ENCODE data around the gene AATK. TPM values are rescaled to one million over a fixed set of nuclear protein-coding genes. Genes with fewer than 3 reads are reported as not detected.

The AATK gene
- total RNA-seq, 1 experiment from 2014 or later = 4.4 TPM

DNA sequence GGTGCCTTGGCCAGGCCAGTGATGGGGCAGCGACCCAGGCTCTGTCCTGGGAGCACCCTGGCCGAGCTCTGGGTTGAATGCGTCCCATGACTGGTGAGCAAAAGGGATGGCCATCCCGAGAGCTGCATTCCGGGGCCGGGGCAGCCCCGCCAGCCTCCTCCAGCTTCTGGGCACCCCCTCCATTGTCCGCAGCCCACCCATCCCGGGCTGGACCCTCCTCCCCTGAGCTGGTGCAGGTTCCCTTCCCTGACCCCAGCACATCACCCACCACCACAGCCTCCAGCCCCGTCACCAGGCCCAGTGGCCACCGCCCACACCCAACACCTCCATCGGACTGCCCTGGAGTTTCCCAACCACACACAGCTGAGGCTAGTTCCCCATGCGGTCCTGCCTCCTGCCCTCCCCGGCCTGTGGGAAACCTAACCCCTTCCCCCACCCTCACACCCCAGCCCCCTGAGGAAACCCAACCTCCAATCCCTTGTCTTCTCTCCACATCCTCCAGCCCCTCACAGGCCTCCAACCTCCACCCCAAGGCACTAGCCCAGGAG, 17.0 kb downstream of the AATK start:
- ATAC-seq (no peak), DNase-seq (ENCODE audit: low read depth, low spot score) (no peak)
- BruUV-seq (replicated peaks) = no TSS peak
- H4K20me1 ChIP-seq (ENCODE audit: insufficient read depth) = no peaks in the 10 kb centered on the region
- H3K27ac ChIP-seq (ENCODE audit: low read depth, low read length) = no peak overlapping the region
- TF ChIP-seq, protein P1, sequence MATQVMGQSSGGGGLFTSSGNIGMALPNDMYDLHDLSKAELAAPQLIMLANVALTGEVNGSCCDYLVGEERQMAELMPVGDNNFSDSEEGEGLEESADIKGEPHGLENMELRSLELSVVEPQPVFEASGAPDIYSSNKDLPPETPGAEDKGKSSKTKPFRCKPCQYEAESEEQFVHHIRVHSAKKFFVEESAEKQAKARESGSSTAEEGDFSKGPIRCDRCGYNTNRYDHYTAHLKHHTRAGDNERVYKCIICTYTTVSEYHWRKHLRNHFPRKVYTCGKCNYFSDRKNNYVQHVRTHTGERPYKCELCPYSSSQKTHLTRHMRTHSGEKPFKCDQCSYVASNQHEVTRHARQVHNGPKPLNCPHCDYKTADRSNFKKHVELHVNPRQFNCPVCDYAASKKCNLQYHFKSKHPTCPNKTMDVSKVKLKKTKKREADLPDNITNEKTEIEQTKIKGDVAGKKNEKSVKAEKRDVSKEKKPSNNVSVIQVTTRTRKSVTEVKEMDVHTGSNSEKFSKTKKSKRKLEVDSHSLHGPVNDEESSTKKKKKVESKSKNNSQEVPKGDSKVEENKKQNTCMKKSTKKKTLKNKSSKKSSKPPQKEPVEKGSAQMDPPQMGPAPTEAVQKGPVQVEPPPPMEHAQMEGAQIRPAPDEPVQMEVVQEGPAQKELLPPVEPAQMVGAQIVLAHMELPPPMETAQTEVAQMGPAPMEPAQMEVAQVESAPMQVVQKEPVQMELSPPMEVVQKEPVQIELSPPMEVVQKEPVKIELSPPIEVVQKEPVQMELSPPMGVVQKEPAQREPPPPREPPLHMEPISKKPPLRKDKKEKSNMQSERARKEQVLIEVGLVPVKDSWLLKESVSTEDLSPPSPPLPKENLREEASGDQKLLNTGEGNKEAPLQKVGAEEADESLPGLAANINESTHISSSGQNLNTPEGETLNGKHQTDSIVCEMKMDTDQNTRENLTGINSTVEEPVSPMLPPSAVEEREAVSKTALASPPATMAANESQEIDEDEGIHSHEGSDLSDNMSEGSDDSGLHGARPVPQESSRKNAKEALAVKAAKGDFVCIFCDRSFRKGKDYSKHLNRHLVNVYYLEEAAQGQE (IDR thresholded peaks at IDR 0.05; ENCODE audit: low read depth) = no peak
- no peak for TF ChIP-seq POLR2AphosphoS5 (IDR thresholded peaks at IDR 0.05; ENCODE audit: low read depth, low read length)
- TF ChIP-seq EZH2phosphoT487 (IDR thresholded peaks at IDR 0.05; ENCODE audit: borderline replicate concordance) = no peak
- TF ChIP-seq, protein P2, sequence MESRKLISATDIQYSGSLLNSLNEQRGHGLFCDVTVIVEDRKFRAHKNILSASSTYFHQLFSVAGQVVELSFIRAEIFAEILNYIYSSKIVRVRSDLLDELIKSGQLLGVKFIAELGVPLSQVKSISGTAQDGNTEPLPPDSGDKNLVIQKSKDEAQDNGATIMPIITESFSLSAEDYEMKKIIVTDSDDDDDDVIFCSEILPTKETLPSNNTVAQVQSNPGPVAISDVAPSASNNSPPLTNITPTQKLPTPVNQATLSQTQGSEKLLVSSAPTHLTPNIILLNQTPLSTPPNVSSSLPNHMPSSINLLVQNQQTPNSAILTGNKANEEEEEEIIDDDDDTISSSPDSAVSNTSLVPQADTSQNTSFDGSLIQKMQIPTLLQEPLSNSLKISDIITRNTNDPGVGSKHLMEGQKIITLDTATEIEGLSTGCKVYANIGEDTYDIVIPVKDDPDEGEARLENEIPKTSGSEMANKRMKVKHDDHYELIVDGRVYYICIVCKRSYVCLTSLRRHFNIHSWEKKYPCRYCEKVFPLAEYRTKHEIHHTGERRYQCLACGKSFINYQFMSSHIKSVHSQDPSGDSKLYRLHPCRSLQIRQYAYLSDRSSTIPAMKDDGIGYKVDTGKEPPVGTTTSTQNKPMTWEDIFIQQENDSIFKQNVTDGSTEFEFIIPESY (IDR thresholded peaks at IDR 0.05; ENCODE audit: extremely low read depth, insufficient replicate concordance, low read length) = no peak
- no peak for TF ChIP-seq ELF1 (IDR thresholded peaks at IDR 0.05; ENCODE audit: borderline replicate concordance, low read depth)
- no peak for TF ChIP-seq JUND (IDR thresholded peaks at IDR 0.05)
- TF ChIP-seq ZNF274 (IDR thresholded peaks at IDR 0.05; ENCODE audit: low read depth, low read length) = no peak
- no peak for TF ChIP-seq CBX3 (IDR thresholded peaks at IDR 0.05; ENCODE audit: low read depth)
- ChIA-PET CTCF (no interaction called here), RAD21 (ENCODE audit: low non-redundant PET in 1 of 2, low total read pairs in 2 of 2, uncharacterized antibody in 2 of 2, unreplicated experiment in 2 of 2) (no interaction called here), POLR2A (no interaction called here)
- H3K4me1 ChIP-seq (ENCODE audit: control insufficient read depth in 1 of 2, insufficient read depth in 2 of 2, low read length in 2 of 2) = no peaks in the 10 kb centered on the region
- H3K9me3 ChIP-seq (ENCODE audit: control insufficient read depth in 1 of 2, insufficient read depth in 1 of 2, low read depth in 1 of 2, low read length in 2 of 2) = no peaks in the 10 kb centered on the region
- intact Hi-C loops (cut with micrococcal nuclease) = no loop called here
- H3K36me3 ChIP-seq (ENCODE audit: control insufficient read depth in 1 of 2, insufficient read depth in 2 of 2, low read length in 2 of 2) = no peaks in the 10 kb centered on the region
- H3K27me3 ChIP-seq (ENCODE audit: insufficient read depth, low read length) = peaks cover 14% of the 10 kb centered on the region; the same call in 1 of the 2 replicates
- H3K4me2 ChIP-seq (ENCODE audit: low read length) = no peak overlapping the region
- H3K79me2 ChIP-seq (ENCODE audit: insufficient read depth, low read length) = no peaks in the 10 kb centered on the region
- no peak overlapping the region for H2AFZ ChIP-seq (ENCODE audit: low read depth, low read length, poor library complexity, severe bottlenecking)
- H3K4me3 ChIP-seq (replicated peaks in 1 of 2; ENCODE audit: low read depth in 1 of 2, low read length in 2 of 2) = no peak overlapping the region
- H3K9ac ChIP-seq (ENCODE audit: low read length) = no peak overlapping the region
- no peaks in the 10 kb centered on the region for H3K9me2 ChIP-seq (ENCODE audit: insufficient read depth)

Measured in HCT116 (cell line).